ENCODE measurements around the gene HMGCLL1.

HMGCLL1 gene

GRCh38 chr6:55447891-55448290 is 131.1 kb downstream of the HMGCLL1 start:
- DNase-seq (ENCODE audit: low read depth in 4 of 4, low spot score in 1 of 4), result no peak

DNA sequence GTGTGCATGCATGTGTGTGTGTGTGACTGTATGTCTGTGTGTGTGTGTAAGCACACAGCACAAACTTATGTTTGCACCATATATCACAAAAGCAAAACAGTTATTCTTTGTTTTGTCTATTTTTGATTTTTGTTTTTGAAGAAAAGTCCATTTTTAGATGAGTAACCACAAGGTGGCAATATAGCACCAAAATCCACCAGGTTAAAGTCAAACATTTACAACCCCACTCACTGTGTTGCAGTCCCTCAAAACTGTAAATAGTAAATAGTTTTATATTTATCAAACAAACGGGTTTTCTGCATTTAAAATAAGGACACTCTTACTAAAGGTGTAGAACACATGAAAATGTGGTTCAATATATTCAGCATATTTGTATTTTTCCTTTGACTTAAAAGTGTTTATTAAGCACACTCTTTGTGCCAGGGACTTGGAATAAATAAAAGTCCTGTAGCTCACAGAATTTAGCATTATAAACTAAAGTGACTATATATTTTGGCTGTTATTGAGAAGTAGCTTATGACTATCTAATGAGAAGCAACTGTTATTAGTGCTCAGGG is 133.3 kb downstream of the HMGCLL1 start:
- no peak for DNase-seq (ENCODE audit: low read depth in 4 of 4, low spot score in 1 of 4)

- no peak for DNase-seq (ENCODE audit: low read depth in 4 of 4, low spot score in 1 of 4)
These were observed 135.5 kb downstream of the HMGCLL1 start for GRCh38 chr6:55443238-55444134.

DNA sequence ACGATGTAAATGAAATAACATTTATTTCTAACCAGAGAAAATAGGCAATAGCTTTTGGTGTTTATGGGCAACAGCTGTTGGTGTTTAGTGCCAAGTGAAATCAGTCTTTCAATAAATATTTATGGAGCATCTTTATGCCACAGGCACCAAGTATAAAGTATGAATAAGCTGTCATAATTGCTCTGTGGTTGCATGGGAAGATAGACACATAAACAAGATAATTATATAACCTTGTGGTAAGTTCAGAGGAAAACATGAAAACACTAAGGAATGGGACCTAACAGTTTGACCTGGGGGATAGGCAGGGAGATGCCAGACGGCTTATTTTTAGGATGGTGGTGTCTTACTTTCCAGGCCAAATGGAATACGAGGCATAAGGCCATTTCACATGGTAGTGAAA is 140.8 kb downstream of the HMGCLL1 start:
- no peak for DNase-seq (ENCODE audit: low read depth in 4 of 4, low spot score in 1 of 4)

GRCh38 chr6:55437141-55437540 is 141.9 kb downstream of the HMGCLL1 start:
- no peak for DNase-seq (ENCODE audit: low read depth in 4 of 4, low spot score in 1 of 4)

- no peak for DNase-seq (ENCODE audit: low read depth in 4 of 4, low spot score in 1 of 4)
These were observed 145.4 kb downstream of the HMGCLL1 start for GRCh38 chr6:55433446-55434130.

GRCh38 chr6:55423933-55424332 is 155.1 kb downstream of the HMGCLL1 start:
- DNase-seq (ENCODE audit: low read depth in 4 of 4, low spot score in 1 of 4), result no peak

DNA sequence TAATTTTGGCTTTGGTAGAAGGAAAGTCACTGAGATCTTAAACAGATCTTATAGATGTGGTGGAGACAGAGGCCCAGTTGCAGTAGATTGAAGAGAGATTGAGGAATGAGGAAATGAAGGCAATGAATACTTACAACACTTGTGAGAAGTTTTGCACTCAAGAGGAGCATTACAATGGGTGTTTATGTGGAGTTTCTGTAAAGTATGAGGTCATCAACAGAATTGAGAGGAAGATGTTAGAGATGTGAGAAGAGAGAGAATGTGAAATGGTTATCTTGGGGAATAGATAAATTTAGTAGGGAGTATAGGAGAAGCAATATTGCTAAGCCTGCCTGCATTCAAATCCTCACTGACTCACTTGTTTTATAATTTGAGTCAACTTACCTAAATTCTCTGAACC is 168.3 kb downstream of the HMGCLL1 start:
- no peak for DNase-seq (ENCODE audit: low read depth in 4 of 4, low spot score in 1 of 4)

DNA sequence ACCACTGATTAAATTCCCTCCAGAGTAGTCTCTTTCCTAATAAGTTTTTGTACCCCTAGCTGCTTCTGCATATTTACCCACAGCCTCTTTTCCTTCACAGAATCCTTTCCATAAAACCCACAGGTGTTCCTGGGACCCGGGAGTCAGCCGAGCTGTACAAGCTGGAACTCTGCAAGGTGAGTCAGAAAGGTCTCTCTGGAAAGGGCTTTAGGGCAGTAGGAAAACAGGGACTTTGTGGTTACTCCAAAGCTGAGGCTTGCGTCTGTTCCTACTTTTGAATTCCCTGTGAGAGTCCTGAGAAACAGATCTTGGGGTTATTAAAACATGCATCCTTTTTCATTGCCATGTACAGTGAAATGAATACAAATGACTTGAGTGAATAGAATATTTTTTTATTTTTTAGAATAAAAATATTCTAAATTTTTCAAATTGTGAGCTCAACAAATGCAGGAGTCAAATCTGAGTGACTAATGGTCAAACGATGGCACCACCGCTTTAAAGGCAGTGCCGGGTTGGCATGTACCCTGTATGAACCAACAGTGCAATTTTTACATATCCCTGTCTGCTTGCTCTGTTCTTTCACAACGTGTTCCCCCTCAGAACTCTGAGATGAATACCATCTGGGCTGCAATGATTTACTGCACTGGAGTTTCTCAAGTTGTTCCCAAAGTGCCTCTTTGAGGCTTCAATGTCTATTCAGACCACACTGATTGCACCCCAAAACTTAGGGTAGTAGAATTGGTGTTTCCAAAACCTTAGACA is 173.3 kb downstream of the HMGCLL1 start:
- DNase-seq (ENCODE audit: low read depth in 4 of 4, low spot score in 1 of 4), result no peak

DNA sequence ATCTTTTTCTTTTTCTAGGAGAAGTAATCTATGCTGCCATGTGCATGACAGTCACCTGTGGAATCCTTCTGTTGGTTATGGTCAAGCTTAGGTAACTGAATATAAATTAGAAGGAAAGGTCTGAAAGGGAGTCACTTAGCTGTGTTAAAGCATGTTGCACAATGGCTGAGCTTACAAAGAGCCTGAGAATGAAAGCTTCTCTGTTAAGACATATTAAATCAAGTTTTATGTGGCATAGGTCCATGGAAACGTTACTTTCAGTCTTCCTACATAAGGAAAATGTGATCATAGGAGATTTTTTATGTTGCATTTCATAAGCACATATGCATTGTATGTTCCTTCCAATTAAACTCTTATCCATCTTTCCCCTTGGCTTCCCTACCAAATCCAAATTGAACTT is 179.6 kb downstream of the HMGCLL1 start:
- no peak for DNase-seq (ENCODE audit: low read depth in 4 of 4, low spot score in 1 of 4)

DNA sequence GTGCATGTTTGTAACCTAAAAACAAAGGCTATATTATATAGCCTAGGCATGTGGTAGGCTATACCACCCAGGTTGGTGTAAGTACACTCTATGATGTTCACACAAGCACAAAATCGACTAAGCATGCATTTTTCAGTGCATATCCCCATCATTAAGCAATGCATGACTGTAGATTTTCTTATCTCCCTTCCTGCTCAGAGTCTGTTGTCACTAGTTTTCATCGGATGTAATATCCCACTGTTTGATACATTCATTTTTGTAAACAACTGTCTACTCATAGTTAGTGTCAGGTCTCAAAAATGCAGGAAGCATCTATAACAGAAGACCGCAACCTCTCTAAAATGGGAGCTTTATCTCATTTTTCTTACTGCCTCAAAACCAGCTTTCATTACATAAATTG is 181.0 kb downstream of the HMGCLL1 start:
- no peak for DNase-seq (ENCODE audit: low read depth in 4 of 4, low spot score in 1 of 4)

GRCh38 chr6:55395871-55396270 is 183.1 kb downstream of the HMGCLL1 start:
- DNase-seq (ENCODE audit: low read depth in 4 of 4, low spot score in 1 of 4), result no peak

DNA sequence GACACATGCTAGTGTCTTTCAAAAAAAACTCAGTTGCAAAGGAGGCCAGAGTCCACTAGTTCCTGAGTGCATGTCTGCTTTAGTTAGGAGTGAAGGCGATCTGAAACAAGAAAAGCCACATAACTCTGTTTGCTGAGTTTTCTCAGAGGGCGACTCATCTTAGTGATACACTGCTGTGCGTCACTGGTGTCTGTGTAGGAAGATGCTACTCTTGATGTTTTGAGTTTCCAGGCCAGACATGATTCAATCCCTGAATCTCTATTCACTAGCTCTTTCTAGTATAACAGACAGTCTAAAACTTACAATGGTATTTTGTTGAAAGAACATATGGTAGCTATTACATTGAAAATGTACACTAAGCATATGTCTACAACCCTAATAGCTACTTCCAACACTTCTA is 190.8 kb downstream of the HMGCLL1 start:
- DNase-seq (ENCODE audit: low read depth in 4 of 4, low spot score in 1 of 4), result no peak

Measured in stimulated activated CD4-positive, alpha-beta T cell treated with anti-CD3 and anti-CD28 coated beads, Interleukin-1b, Interleukin-23, amount 100 ng/mL, for 24 hours (primary cell).